ENCODE data around the gene LRP1-AS.

The LRP1-AS gene

DNA sequence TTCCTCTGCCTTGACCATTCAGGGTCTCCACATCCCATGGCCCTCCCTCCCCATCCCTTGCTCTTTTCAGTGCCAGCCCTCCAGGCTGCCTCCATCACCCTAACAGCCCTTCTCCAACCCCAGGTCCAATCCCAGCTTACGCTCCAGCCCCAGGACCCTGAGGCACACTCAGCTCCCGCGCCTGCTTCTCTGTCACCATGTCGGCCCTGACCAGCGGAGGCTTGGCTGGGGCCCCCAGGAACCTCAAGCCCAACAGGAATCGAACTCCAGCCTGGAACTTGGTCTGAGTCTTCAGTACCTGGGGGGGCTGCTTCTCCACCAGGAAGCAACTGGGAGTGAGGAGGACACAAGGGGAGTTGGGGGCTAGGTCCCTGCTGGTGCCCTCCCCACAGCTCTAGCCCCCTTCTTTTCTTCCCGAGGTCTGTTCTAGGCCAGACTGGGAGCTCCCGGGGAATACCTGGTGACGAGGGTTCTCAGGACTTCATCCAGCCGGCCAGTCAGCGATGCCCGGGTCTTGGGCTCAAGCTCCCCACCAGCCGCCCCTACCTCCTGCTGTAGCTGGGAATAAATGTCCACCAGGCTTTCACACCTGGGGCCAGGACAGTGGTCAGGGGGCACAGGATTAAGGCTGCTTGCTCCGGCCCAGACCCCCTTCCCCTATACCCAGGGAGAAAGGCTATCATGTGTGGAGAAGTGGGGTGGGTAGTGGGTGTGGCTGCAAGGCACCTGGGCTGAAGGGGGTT, 42.2 kb downstream of the LRP1-AS start:
- no peaks in the 10 kb centered on the region for H3K9me3 ChIP-seq (ENCODE audit: insufficient read depth, low read length, severe bottlenecking)
- H3K27me3 ChIP-seq (ENCODE audit: insufficient read depth, low read length, poor library complexity): no peaks in the 10 kb centered on the region
- H4K20me1 ChIP-seq (ENCODE audit: insufficient read depth, low read length): peaks cover 4% of the 10 kb centered on the region; the same call in 1 of the 2 replicates
- no peak overlapping the region for H3K4me3 ChIP-seq (ENCODE audit: low read depth in 1 of 2, low read length in 2 of 2)
- H3K36me3 ChIP-seq (ENCODE audit: insufficient read depth, low read length): peaks cover 39% of the 10 kb centered on the region
- DNase-seq: no peak
- no peak overlapping the region for H3K27ac ChIP-seq (ENCODE audit: low read length)
- peaks cover 10% of the 10 kb centered on the region for H3K79me2 ChIP-seq (ENCODE audit: insufficient read depth, low read length)
- H3K4me2 ChIP-seq (ENCODE audit: insufficient read depth, low read length): no peak overlapping the region
- ATAC-seq (ENCODE audit: insufficient read depth, low read depth): no peak
- TF ChIP-seq EZH2 (IDR thresholded peaks at IDR 0.05; ENCODE audit: borderline replicate concordance, low read depth, low read length, severe bottlenecking): no peak
- TF ChIP-seq, protein P1, sequence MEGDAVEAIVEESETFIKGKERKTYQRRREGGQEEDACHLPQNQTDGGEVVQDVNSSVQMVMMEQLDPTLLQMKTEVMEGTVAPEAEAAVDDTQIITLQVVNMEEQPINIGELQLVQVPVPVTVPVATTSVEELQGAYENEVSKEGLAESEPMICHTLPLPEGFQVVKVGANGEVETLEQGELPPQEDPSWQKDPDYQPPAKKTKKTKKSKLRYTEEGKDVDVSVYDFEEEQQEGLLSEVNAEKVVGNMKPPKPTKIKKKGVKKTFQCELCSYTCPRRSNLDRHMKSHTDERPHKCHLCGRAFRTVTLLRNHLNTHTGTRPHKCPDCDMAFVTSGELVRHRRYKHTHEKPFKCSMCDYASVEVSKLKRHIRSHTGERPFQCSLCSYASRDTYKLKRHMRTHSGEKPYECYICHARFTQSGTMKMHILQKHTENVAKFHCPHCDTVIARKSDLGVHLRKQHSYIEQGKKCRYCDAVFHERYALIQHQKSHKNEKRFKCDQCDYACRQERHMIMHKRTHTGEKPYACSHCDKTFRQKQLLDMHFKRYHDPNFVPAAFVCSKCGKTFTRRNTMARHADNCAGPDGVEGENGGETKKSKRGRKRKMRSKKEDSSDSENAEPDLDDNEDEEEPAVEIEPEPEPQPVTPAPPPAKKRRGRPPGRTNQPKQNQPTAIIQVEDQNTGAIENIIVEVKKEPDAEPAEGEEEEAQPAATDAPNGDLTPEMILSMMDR (IDR thresholded peaks at IDR 0.05; ENCODE audit: borderline replicate concordance, extremely low read depth, low read length, poor library complexity, severe bottlenecking): no peak
- peaks cover 10% of the 10 kb centered on the region for H3K4me1 ChIP-seq (ENCODE audit: insufficient read depth, low read length)
- no peak overlapping the region for H3K9ac ChIP-seq (ENCODE audit: low read depth, low read length)
- no peak overlapping the region for H2AFZ ChIP-seq (ENCODE audit: low read depth, low read length)

GRCh38 chr12:57104292-57104910, 43.0 kb downstream of the LRP1-AS start:
- Histone ChIP-seq H3K4me1 (ENCODE audit: insufficient read depth, low read length) (peaks cover 2% of the 10 kb centered on the region), H2AFZ (ENCODE audit: low read depth, low read length) (no peak overlapping the region), H3K9ac (ENCODE audit: low read depth, low read length) (no peak overlapping the region)

GRCh38 chr12:57103856-57104255, 43.6 kb downstream of the LRP1-AS start:
- Histone ChIP-seq H3K27ac (ENCODE audit: low read length) (no peak overlapping the region), H3K27me3 (ENCODE audit: insufficient read depth, low read length, poor library complexity) (no peaks in the 10 kb centered on the region), H3K4me3 (ENCODE audit: low read depth in 1 of 2, low read length in 2 of 2) (no peak overlapping the region), H3K36me3 (ENCODE audit: insufficient read depth, low read length) (peaks cover 51% of the 10 kb centered on the region), H3K79me2 (ENCODE audit: insufficient read depth, low read length) (no peaks in the 10 kb centered on the region), H3K4me1 (ENCODE audit: insufficient read depth, low read length) (no peaks in the 10 kb centered on the region), H3K4me2 (ENCODE audit: insufficient read depth, low read length) (no peak overlapping the region), H4K20me1 (ENCODE audit: insufficient read depth, low read length) (peaks cover 4% of the 10 kb centered on the region; the same call in 1 of the 2 replicates), H3K9me3 (ENCODE audit: insufficient read depth, low read length, severe bottlenecking) (no peaks in the 10 kb centered on the region), H3K9ac (ENCODE audit: low read depth, low read length) (no peak overlapping the region), H2AFZ (ENCODE audit: low read depth, low read length) (no peak overlapping the region)
- TF ChIP-seq, protein P1 (IDR thresholded peaks at IDR 0.05; ENCODE audit: borderline replicate concordance, extremely low read depth, low read length, poor library complexity, severe bottlenecking): no peak
- no peak for TF ChIP-seq EZH2 (IDR thresholded peaks at IDR 0.05; ENCODE audit: borderline replicate concordance, low read depth, low read length, severe bottlenecking)
- no peak for DNase-seq
- ATAC-seq (ENCODE audit: insufficient read depth, low read depth): no peak

More at GRCh38 chr12:57104292-57104910, 43.0 kb downstream of the LRP1-AS start:
- H4K20me1 ChIP-seq (ENCODE audit: insufficient read depth, low read length): peaks cover 4% of the 10 kb centered on the region; the same call in 1 of the 2 replicates
- H3K36me3 ChIP-seq (ENCODE audit: insufficient read depth, low read length): peaks cover 45% of the 10 kb centered on the region
- ATAC-seq (ENCODE audit: insufficient read depth, low read depth) (no peak), DNase-seq (no peak)
- no peak overlapping the region for H3K27ac ChIP-seq (ENCODE audit: low read length)
- TF ChIP-seq EZH2 (IDR thresholded peaks at IDR 0.05; ENCODE audit: borderline replicate concordance, low read depth, low read length, severe bottlenecking): no peak
- TF ChIP-seq, protein P1 (IDR thresholded peaks at IDR 0.05; ENCODE audit: borderline replicate concordance, extremely low read depth, low read length, poor library complexity, severe bottlenecking): no peak
- no peak overlapping the region for H3K4me2 ChIP-seq (ENCODE audit: insufficient read depth, low read length)
- no peak overlapping the region for H3K4me3 ChIP-seq (ENCODE audit: low read depth in 1 of 2, low read length in 2 of 2)
- no peaks in the 10 kb centered on the region for H3K9me3 ChIP-seq (ENCODE audit: insufficient read depth, low read length, severe bottlenecking)
- no peaks in the 10 kb centered on the region for H3K27me3 ChIP-seq (ENCODE audit: insufficient read depth, low read length, poor library complexity)
- 0 out of 2 replicates have a peak, but pooled peaks cover 2% of the 10 kb centered on the region for H3K79me2 ChIP-seq (ENCODE audit: insufficient read depth, low read length)

Measured in DND-41 (cell line).